ENCODE data around the gene KDM8. TPM values are rescaled to one million over a fixed set of nuclear protein-coding genes. Genes with fewer than 3 reads are reported as not detected.

Gene KDM8
- total RNA-seq, 1 experiment from 2014 or later = 5.0 TPM

DNA sequence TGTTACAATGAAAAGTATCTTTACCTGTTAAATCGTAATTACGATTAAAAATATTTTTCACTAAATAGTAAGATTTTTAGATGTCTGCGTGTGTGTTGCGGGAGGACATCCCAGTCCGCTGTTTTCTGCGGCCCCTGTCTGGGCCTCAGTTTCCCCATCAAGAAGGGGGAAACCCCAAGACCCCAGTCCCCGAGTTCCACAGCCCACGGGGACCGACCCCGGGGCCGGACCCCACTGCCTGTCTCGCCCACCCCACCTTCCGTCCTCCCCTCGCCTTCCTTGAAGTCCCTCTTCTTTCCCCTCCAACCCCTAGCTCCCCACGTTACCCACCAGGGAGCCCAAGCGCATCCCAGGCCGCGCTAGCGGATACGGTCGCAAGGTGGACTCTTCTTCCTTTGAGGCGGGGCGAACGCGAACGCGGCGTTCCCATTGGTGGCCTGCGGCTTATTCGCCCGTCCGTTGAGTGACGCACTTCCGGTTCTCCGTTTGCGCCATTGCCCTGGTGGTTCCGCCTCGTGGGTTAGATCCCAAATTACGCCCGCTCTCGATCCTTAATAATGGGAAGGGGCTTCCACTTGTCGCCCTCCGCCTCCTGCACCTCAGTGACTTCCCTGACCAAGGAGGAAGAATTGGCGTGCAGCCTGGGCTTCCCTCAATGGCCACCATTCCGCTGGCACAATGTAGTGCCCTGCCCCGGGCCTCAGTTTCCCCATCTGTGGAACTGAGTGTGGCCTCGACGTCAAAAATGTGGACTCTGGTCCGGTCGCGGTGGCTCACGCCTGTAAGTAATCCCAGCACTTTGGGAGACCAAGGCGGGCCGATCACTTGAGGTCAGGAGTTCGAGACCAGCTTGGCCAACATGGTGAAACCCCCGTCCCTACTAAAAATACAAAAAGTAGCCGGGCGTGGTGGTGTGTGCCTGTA lies 65.3 kb downstream of the KDM8 start, which contains the start of gene NSMCE1:
Gene NSMCE1 (minus strand): TSS at position 397 of the 924 bp plus-strand sequence. CDS start 11,202 bp downstream, outside the sequence.
- ATAC-seq (peak; percentile 97), DNase-seq (peak; percentile 94)
- H3K4me1 ChIP-seq (ENCODE audit: insufficient read depth, low read length) = peaks cover 28% of the 10 kb centered on the region
- TF ChIP-seq EZH2 (IDR thresholded peaks at IDR 0.05; ENCODE audit: low read length, unreplicated experiment) = no peak
- no peak for TF ChIP-seq EZH2phosphoT487 (IDR thresholded peaks at IDR 0.05; ENCODE audit: borderline replicate concordance, low read length)
- TF ChIP-seq, protein P1, sequence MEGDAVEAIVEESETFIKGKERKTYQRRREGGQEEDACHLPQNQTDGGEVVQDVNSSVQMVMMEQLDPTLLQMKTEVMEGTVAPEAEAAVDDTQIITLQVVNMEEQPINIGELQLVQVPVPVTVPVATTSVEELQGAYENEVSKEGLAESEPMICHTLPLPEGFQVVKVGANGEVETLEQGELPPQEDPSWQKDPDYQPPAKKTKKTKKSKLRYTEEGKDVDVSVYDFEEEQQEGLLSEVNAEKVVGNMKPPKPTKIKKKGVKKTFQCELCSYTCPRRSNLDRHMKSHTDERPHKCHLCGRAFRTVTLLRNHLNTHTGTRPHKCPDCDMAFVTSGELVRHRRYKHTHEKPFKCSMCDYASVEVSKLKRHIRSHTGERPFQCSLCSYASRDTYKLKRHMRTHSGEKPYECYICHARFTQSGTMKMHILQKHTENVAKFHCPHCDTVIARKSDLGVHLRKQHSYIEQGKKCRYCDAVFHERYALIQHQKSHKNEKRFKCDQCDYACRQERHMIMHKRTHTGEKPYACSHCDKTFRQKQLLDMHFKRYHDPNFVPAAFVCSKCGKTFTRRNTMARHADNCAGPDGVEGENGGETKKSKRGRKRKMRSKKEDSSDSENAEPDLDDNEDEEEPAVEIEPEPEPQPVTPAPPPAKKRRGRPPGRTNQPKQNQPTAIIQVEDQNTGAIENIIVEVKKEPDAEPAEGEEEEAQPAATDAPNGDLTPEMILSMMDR (conservative IDR thresholded peaks at IDR 0.05; ENCODE audit: low read depth, low read length) = no peak
- peaks cover 6% of the 10 kb centered on the region for H3F3A ChIP-seq (ENCODE audit: low read length, unreplicated experiment)
- H4K20me1 ChIP-seq (ENCODE audit: low read length) = no peaks in the 10 kb centered on the region
- no peaks in the 10 kb centered on the region for H3K9me2 ChIP-seq (replicated peaks; ENCODE audit: low read length)
- H3K9ac ChIP-seq (ENCODE audit: low read length) = peak within 1 kb of the TSS; percentile 75
- peak within 1 kb of the TSS; percentile 41 for H3K27ac ChIP-seq (ENCODE audit: low read length)
- ChIA-PET POLR2A (ENCODE audit: unreplicated experiment) (interaction anchor here (0.6 to 0.9 kb wide), 2 partner anchors 17 to 65 kb away, joined by 6 to 25 read pairs; no protein-coding TSS in a partner anchor), CTCF (no interaction called here)
- H3K4me2 ChIP-seq (ENCODE audit: low read length) = peak within 1 kb of the TSS; percentile 95
- H3K36me3 ChIP-seq (ENCODE audit: low read depth, low read length) = no peaks in the 10 kb centered on the region
- H2AFZ ChIP-seq (ENCODE audit: low read length) = peak within 1 kb of the TSS; percentile 78
- H3K79me2 ChIP-seq (ENCODE audit: low read length) = peaks cover 20% of the 10 kb centered on the region
- H3K27me3 ChIP-seq (ENCODE audit: low read length) = no peaks in the 10 kb centered on the region
- H3K4me3 ChIP-seq (ENCODE audit: low read length) = peak within 1 kb of the TSS; percentile 85
- TSS peak; percentile 97 for BruUV-seq (replicated peaks)
- no peaks in the 10 kb centered on the region for H3K9me3 ChIP-seq (ENCODE audit: low read length)
- intact Hi-C loops (cut with micrococcal nuclease) = loop anchor here (10.0 kb wide), 1 partner anchor 46 kb away; the partner anchor contains the start of gene IL4R

- Histone ChIP-seq H3K9ac (ENCODE audit: low read length) (peak overlapping the region; percentile 75), H3K27ac (ENCODE audit: low read length) (no peak overlapping the region), H3K36me3 (ENCODE audit: low read depth, low read length) (no peaks in the 10 kb centered on the region), H2AFZ (ENCODE audit: low read length) (no peak overlapping the region), H3K9me3 (ENCODE audit: low read length) (no peaks in the 10 kb centered on the region), H3K79me2 (ENCODE audit: low read length) (peaks cover 20% of the 10 kb centered on the region), H3K9me2 (replicated peaks; ENCODE audit: low read length) (no peaks in the 10 kb centered on the region), H3K4me1 (ENCODE audit: insufficient read depth, low read length) (peaks cover 24% of the 10 kb centered on the region), H3K4me2 (ENCODE audit: low read length) (peak overlapping the region; percentile 95), H3K4me3 (ENCODE audit: low read length) (peak overlapping the region; percentile 85), H4K20me1 (ENCODE audit: low read length) (no peaks in the 10 kb centered on the region), H3K27me3 (ENCODE audit: low read length) (no peaks in the 10 kb centered on the region), H3F3A (ENCODE audit: low read length, unreplicated experiment) (peaks cover 4% of the 10 kb centered on the region)
- intact Hi-C loops (cut with micrococcal nuclease) = loop anchor here (10.0 kb wide), 1 partner anchor 45 kb away; the partner anchor contains the start of gene IL4R
- DNase-seq = no peak
- ChIA-PET CTCF (no interaction called here), POLR2A (ENCODE audit: unreplicated experiment) (interaction anchor here (0.6 kb wide), 1 partner anchor 16 kb away, joined by 25 read pairs; no protein-coding TSS in a partner anchor)
- no peak for TF ChIP-seq EZH2phosphoT487 (IDR thresholded peaks at IDR 0.05; ENCODE audit: borderline replicate concordance, low read length)
- no peak for TF ChIP-seq EZH2 (IDR thresholded peaks at IDR 0.05; ENCODE audit: low read length, unreplicated experiment)
- TF ChIP-seq, protein P1 (conservative IDR thresholded peaks at IDR 0.05; ENCODE audit: low read depth, low read length) = no peak
- BruUV-seq (replicated peaks) = no TSS peak
- no peak for ATAC-seq
Observed at GRCh38 chr16:27269300-27270150, 66.2 kb downstream of the KDM8 start.
